Measurements from ENCODE around the gene ZXDC.
A peak's percentile ranks its signal among the peaks of the same experiment; 100 is the strongest.

The ZXDC gene

GRCh38 chr3:126475413-126476114, at the start of gene ZXDC:
ZXDC (minus strand) TSS chr3:126475891; CDS start chr3:126475865, 26 bp downstream.
- peaks cover 45% of the 10 kb centered on the region for H3K4me1 Mint-ChIP-seq (ENCODE audit: low read depth)
- H3K4me3 Mint-ChIP-seq, result peak within 1 kb of the TSS; percentile 92
- H3K36me3 Mint-ChIP-seq (ENCODE audit: low read depth), result peaks cover 41% of the 10 kb centered on the region
- peak within 1 kb of the TSS; percentile 93 for H3K27ac Mint-ChIP-seq
- H3K27me3 Mint-ChIP-seq, result no peaks in the 10 kb centered on the region
- peak; percentile 95 for DNase-seq
- H3K9me3 Mint-ChIP-seq, result no peaks in the 10 kb centered on the region

- DNase-seq, result no peak
- H3K36me3 Mint-ChIP-seq (ENCODE audit: low read depth), result no peaks in the 10 kb centered on the region
- no peak overlapping the region for H3K4me3 Mint-ChIP-seq
- no peak overlapping the region for H3K27ac Mint-ChIP-seq
- no peaks in the 10 kb centered on the region for H3K9me3 Mint-ChIP-seq
- H3K4me1 Mint-ChIP-seq (ENCODE audit: low read depth), result no peaks in the 10 kb centered on the region
- H3K27me3 Mint-ChIP-seq, result peaks cover 34% of the 10 kb centered on the region
Measured at GRCh38 chr3:126525091-126525852, 49.6 kb upstream of the ZXDC start.

- no peaks in the 10 kb centered on the region for H3K4me1 Mint-ChIP-seq (ENCODE audit: low read depth)
- no peaks in the 10 kb centered on the region for H3K9me3 Mint-ChIP-seq
- H3K4me3 Mint-ChIP-seq, result peak overlapping the region; percentile 18
- no peak for DNase-seq
- peaks cover 34% of the 10 kb centered on the region for H3K27me3 Mint-ChIP-seq
- H3K36me3 Mint-ChIP-seq (ENCODE audit: low read depth), result no peaks in the 10 kb centered on the region
- no peak overlapping the region for H3K27ac Mint-ChIP-seq
Measured at GRCh38 chr3:126524429-126524988, 48.8 kb upstream of the ZXDC start.

- Mint-ChIP-seq H3K4me3 (peak within 1 kb of the TSS; percentile 18), H3K27me3 (peaks cover 34% of the 10 kb centered on the region), H3K4me1 (ENCODE audit: low read depth) (no peaks in the 10 kb centered on the region), H3K27ac (no peak within 1 kb of the TSS), H3K36me3 (ENCODE audit: low read depth) (no peaks in the 10 kb centered on the region), H3K9me3 (no peaks in the 10 kb centered on the region)
- DNase-seq, result no peak
Measured at GRCh38 chr3:126523745-126524428, 48.2 kb upstream of the ZXDC start, which contains the start of gene CHST13. CHST13 (plus strand) TSS chr3:126524155; CDS start chr3:126524333, 178 bp downstream.

- Mint-ChIP-seq H3K9me3 (no peaks in the 10 kb centered on the region), H3K36me3 (ENCODE audit: low read depth) (no peaks in the 10 kb centered on the region), H3K4me1 (ENCODE audit: low read depth) (no peaks in the 10 kb centered on the region), H3K27ac (no peak overlapping the region), H3K4me3 (no peak overlapping the region), H3K27me3 (peaks cover 34% of the 10 kb centered on the region)
- DNase-seq, result peak; percentile 67
Measured at GRCh38 chr3:126522363-126522788, 46.7 kb upstream of the ZXDC start.

- no peak for DNase-seq
- H3K27ac Mint-ChIP-seq, result no peak overlapping the region
- H3K4me1 Mint-ChIP-seq (ENCODE audit: low read depth), result no peaks in the 10 kb centered on the region
- no peaks in the 10 kb centered on the region for H3K9me3 Mint-ChIP-seq
- H3K4me3 Mint-ChIP-seq, result no peak overlapping the region
- peaks cover 34% of the 10 kb centered on the region for H3K27me3 Mint-ChIP-seq
- no peaks in the 10 kb centered on the region for H3K36me3 Mint-ChIP-seq (ENCODE audit: low read depth)
Measured at GRCh38 chr3:126521122-126521891, 45.6 kb upstream of the ZXDC start.

GRCh38 chr3:126519506-126520455, 44.1 kb upstream of the ZXDC start:
- peaks cover 22% of the 10 kb centered on the region for H3K27me3 Mint-ChIP-seq
- H3K36me3 Mint-ChIP-seq (ENCODE audit: low read depth), result no peaks in the 10 kb centered on the region
- no peak overlapping the region for H3K27ac Mint-ChIP-seq
- no peak for DNase-seq
- H3K4me1 Mint-ChIP-seq (ENCODE audit: low read depth), result no peaks in the 10 kb centered on the region
- no peak overlapping the region for H3K4me3 Mint-ChIP-seq
- H3K9me3 Mint-ChIP-seq, result no peaks in the 10 kb centered on the region

GRCh38 chr3:126518779-126519177, 43.1 kb upstream of the ZXDC start:
- peaks cover 17% of the 10 kb centered on the region for H3K27me3 Mint-ChIP-seq
- H3K36me3 Mint-ChIP-seq (ENCODE audit: low read depth), result no peaks in the 10 kb centered on the region
- H3K4me3 Mint-ChIP-seq, result no peak overlapping the region
- H3K27ac Mint-ChIP-seq, result no peak overlapping the region
- no peaks in the 10 kb centered on the region for H3K4me1 Mint-ChIP-seq (ENCODE audit: low read depth)
- DNase-seq, result no peak
- no peaks in the 10 kb centered on the region for H3K9me3 Mint-ChIP-seq

GRCh38 chr3:126517986-126518778, 42.5 kb upstream of the ZXDC start:
- Mint-ChIP-seq H3K27ac (no peak overlapping the region), H3K4me1 (ENCODE audit: low read depth) (no peaks in the 10 kb centered on the region), H3K27me3 (peaks cover 11% of the 10 kb centered on the region), H3K36me3 (ENCODE audit: low read depth) (no peaks in the 10 kb centered on the region), H3K9me3 (no peaks in the 10 kb centered on the region), H3K4me3 (no peak overlapping the region)
- DNase-seq, result no peak

GRCh38 chr3:126517291-126517951, 41.7 kb upstream of the ZXDC start, which contains the start of gene UROC1:
UROC1 (minus strand) TSS chr3:126517773; CDS start chr3:126517719, 54 bp downstream.
- no peaks in the 10 kb centered on the region for H3K36me3 Mint-ChIP-seq (ENCODE audit: low read depth)
- peaks cover 4% of the 10 kb centered on the region for H3K27me3 Mint-ChIP-seq
- H3K4me3 Mint-ChIP-seq, result no peak within 1 kb of the TSS
- DNase-seq, result no peak
- no peaks in the 10 kb centered on the region for H3K9me3 Mint-ChIP-seq
- H3K4me1 Mint-ChIP-seq (ENCODE audit: low read depth), result no peaks in the 10 kb centered on the region
- no peak within 1 kb of the TSS for H3K27ac Mint-ChIP-seq

GRCh38 chr3:126516936-126517290, 41.2 kb upstream of the ZXDC start:
- Mint-ChIP-seq H3K36me3 (ENCODE audit: low read depth) (no peaks in the 10 kb centered on the region), H3K27ac (no peak overlapping the region), H3K27me3 (no peaks in the 10 kb centered on the region), H3K4me1 (ENCODE audit: low read depth) (no peaks in the 10 kb centered on the region), H3K4me3 (no peak overlapping the region), H3K9me3 (no peaks in the 10 kb centered on the region)
- no peak for DNase-seq
